GM19025 (cell line): Measurements from ENCODE around the gene ZNF318.
"Not testable (repeated sequence)": the region's sequence is repeated elsewhere in the genome, so short reads cannot be mapped to it uniquely, and the experiment has no call there.

Experiments
- ATAC-seq: cut with Tn5 transposase; IDR thresholded peaks from one replicate; pipeline ENCODE4 v1.9.1; 2021; ENCODE audit warnings: mild to moderate bottlenecking, low read depth, moderate library complexity; ENCODE audit not compliant: unreplicated experiment

The ZNF318 gene

DNA sequence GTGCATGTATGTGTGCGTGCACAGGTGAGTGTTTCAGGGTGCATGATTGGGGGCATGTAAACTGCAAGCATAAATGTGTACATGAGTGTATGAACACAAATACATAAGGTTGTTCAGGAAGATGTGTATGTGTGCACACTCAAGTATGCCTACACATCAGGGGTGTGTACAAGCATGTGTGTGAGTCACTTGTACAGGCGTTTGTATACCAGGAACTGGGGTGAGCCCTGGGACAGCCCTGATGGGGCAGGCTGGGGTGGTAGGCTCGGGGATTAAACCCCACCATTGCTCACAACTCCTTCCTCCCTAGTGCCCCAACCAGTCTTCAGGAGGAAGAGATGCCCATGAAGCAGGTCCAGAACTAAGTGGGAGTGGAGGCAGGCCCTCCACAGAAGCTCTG, 65.1 kb downstream of the ZNF318 start:
- ATAC-seq: no peak

DNA sequence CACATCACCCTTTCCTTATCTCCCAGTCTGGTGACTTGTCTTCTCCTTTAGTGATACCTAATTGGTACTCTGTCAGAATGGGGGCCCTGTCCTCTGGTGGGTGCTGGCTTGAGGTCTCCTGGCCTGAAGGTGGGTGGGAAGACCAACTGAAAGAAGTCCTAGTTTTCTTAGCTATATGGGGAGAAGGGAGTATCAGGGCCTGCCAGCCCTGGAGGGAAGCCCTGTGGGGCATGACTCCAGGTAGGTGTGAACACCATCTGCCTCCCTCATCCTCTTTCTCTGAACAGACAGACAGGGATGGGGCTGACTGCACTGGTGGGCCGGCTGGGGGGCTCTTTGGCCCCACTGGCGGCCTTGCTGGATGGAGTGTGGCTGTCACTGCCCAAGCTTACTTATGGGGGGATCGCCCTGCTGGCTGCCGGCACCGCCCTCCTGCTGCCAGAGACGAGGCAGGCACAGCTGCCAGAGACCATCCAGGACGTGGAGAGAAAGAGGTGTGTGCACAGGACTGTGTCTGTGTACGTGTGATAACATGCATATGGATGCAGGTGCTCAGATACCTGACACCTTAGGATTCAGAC, 65.6 kb downstream of the ZNF318 start:
- ATAC-seq: no peak

DNA sequence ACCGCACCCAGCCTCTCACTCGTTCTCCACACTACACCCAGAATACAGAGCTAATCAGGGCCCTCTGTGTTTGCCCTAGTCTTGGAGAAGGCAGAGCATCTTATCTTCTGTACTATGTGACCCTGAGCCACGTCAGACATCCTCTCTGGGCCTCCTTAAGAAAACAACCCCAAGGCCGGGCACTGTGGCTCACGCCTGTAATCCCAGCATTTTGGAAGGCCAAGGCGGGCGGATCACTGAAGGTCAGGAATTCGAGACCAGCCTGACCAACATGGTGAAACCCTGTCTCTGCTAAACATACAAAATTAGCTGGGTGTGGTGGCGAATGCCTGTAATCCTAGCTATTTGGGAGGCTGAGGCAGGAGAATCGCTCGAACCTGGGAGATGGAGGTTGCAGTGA, 66.4 kb downstream of the ZNF318 start:
- not testable (repeated sequence) for ATAC-seq

DNA sequence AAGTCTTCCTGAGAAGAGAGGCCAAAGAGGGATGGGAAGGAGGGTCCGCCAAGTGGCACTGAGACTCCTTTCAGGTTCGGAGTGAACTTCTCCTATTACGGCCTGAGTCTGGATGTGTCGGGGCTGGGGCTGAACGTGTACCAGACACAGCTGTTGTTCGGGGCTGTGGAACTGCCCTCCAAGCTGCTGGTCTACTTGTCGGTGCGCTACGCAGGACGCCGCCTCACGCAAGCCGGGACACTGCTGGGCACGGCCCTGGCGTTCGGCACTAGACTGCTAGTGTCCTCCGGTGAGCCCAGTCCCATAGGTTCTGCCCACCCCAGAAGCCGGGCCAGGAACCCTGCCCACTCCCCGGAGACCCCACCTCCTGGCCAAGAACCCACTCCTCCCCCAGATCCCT, 67.3 kb downstream of the ZNF318 start:
- ATAC-seq: no peak

DNA sequence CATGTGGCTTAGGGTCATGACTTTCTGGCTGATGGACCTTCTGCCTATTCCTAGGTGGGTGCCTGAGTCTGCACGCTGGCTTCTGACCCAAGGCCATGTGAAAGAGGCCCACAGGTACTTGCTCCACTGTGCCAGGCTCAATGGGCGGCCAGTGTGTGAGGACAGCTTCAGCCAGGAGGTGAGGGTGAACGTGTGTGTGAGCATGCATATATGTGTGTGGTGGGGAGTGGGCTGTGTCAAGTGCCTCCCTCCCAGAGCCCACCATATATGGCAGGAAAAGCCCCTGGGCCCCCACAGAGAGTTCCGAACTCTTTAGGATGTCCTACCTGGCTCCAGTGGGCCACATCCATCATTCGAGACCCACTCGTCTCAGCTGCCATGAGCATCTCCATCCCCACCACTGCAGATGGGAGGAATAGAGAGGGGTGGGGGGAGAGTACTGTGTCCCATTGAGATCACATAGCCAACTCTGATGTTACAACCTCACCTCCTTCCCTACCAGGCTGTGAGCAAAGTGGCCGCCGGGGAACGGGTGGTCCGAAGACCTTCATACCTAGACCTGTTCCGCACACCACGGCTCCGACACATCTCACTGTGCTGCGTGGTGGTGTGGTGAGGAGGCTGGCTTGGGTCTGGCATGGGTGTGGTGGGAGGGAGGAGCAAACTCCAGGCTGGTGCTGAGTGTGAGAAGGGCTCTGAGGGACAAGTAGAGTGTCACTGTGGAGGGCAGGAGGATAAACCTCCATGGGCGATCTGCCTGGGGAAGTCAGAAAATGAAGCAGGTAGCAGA, 68.2 kb downstream of the ZNF318 start:
- no peak for ATAC-seq

DNA sequence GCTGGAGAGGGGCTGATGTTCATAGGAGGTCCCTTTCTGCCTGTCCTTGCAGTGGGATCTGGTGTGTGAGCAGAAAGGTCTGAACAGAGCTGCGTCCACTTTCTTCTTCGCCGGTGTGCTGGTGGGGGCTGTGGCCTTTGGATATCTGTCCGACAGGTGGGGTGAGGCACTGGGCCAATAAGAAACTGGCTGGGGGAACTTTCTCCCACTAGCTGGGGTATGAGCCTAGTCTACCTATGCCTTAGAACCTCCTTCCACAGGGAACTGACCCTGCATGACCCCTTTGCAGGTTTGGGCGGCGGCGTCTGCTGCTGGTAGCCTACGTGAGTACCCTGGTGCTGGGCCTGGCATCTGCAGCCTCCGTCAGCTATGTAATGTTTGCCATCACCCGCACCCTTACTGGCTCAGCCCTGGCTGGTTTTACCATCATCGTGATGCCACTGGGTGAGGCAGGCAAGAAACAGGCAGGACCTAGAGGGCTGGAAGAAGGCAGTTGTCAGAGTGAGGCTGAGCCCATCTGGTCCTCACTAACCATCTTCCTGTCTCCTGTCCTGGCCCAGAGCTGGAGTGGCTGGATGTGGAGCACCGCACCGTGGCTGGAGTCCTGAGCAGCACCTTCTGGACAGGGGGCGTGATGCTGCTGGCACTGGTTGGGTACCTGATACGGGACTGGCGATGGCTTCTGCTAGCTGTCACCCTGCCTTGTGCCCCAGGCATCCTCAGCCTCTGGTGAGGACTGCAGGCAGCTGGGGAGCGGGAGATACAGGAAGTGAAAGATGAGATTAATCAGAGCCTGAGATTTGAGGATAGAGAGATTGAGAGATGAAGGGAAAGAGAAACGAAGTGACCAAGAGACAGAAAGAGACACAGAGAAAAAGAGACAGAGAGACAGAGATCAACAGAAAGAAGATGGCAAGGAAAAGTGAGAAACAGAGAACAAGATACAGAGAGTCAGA, 69.8 kb downstream of the ZNF318 start:
- ATAC-seq: no peak

DNA sequence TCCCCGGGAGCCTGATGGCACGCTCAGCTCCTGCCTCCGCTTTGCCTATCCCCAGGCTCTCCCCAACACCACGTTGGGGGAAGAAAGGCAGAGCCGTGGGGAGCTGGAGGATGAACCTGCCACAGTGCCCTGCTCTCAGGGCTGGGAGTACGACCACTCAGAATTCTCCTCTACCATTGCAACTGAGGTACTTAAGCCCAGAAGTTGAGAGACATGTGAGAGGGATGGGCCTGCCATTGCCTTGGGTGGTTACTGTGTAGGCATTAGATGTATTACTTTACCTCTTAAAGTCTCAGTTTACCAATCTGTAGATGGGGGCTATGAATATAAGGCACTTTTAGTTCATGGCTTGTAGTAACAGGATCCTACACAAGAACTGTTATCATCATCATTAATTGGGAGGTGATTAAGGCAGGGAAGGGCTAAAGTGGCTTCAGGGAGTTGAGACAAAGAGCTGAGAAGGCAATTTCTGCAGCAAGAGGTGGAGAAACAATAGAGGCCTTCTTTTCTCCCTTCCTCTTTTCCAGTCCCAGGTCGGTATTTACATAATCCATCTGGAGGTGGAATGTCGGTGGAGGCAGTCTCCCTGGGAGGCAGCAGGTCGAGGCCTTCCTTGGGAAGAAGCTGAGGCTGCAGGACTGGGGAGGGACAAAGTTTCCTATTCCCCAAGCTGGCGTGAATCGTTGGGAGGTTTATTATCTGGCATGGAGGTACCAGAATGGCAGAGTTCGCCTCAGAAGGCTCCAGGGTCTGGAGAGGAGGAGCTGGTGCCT, 70.7 kb downstream of the ZNF318 start:
- no peak for ATAC-seq

DNA sequence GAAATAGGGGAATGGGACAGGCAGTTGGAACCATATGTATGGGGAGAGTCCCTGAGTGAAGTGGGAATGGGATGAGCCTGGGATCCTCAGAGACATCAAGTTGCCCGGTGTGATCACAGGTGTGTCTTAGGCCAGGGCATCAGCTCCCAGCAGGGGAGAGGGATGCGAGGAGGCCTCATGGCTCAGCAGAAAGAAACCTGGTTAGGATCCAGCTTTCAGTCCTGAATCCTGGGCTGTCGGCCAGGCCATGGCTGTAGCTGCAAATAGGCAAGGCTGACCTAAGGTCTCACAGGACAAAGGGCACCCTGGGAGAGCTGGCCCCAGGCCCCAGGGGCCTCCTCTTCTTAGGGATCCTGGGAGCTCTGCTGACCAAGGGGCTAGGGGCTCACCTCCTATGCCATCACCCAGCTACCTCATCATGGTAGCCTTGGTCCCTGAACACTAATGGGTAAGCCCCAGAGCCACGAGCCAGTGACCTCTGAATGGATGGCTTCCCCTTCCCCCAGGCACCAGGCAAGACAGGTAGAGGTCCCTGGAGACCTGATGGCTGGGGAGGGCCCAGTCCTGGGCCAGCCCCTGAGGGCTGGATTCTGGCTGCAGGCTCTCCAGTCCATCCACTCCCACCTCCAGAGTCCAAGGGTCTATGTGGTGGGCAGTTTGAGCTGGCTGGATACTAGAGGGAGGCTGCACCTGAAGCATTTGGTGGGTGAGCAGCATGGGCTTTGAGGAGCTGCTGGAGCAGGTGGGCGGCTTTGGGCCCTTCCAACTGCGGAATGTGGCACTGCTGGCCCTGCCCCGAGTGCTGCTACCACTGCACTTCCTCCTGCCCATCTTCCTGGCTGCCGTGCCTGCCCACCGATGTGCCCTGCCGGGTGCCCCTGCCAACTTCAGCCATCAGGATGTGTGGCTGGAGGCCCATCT, 71.5 kb downstream of the ZNF318 start, which contains the start of gene SLC22A7:
TSS of gene SLC22A7 (plus strand) at position 617 of the 921 bp plus-strand sequence. CDS start at position 716, 99 bp downstream.
- ATAC-seq: no peak

DNA sequence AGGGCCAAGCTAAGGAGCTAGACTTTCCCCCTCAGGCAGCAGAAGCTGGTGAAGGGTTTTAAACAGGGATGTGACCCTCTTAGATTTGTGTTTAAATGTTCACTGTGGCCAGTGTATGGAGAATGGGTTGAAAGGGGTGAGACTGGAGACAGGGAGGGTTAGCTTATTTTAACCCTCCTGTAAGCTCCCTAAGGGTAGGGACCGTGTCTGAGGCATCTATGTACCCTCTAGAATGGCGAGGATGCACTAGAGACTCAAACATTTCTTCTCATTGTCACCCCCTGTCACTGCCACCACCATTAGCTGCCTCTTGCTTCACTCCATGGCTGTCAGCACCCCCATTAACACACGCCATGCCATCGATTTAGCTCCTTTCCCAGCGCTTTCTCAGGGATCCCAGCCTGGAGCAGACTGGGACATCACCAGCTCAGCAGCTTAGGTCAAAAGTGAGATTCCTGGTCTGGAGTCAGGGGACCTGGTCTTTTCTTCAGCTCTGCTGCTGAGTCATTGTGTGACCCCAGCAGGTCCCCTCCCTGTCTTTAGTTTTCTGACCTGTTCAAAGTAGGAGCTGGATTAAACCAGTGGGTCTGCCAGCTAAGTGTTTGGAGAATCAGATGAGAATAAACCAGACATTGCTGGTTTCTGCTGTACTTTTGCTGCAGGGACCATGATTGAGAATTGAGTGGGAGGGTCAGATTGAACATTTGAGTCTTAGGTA, 72.5 kb downstream of the ZNF318 start:
- ATAC-seq: no peak

DNA sequence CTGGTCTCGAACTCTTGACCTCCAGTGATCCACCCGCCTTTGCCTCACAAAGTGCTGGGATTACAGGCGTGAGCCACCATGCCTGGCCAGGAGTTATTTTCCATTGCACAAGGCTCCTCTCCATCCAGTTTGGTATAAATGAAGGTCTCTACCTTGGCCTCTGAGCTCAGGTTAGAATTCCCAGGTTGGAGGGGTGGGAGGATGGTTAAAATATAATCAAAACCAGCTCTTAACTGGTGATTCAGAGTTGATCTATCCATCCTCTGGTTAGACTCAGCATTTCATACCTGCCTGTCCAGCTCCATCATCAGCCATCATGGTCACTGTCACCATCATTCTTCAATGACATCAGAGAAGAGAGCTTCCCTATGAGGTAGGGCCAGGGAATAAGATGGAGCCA, 74.0 kb downstream of the ZNF318 start:
- ATAC-seq: no peak

DNA sequence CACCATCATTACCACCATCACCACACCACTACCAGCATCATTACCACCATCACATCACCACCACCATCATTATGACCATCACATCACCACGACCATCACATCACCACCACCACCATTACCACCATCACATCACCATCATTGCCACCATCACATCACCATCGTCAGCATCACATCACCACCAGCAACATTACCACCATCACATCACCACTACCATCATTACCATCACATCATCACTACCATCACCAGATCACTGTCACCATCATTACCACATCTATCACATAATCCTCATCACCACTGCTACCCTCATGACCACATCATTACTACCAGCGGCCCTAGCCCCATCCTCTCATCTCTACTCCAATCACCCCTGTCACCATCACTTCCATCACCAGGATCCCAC, 74.9 kb downstream of the ZNF318 start:
- ATAC-seq: no peak

DNA sequence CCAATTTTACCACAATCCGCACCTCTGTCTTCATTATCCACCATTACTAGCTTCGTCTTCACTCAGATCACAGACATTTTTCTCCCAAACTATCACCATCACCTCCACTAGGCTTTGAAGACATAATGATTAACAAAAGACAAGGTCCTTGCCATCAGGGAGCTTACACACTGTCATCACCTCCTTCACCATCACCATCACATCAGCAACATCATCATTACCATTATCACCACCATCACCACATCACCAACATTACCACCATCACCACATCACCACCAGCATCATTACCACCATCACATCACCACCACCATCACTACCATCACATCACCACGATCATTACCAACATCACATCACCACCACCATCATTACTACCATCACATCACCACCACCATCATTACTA, 75.7 kb downstream of the ZNF318 start:
- no peak for ATAC-seq

DNA sequence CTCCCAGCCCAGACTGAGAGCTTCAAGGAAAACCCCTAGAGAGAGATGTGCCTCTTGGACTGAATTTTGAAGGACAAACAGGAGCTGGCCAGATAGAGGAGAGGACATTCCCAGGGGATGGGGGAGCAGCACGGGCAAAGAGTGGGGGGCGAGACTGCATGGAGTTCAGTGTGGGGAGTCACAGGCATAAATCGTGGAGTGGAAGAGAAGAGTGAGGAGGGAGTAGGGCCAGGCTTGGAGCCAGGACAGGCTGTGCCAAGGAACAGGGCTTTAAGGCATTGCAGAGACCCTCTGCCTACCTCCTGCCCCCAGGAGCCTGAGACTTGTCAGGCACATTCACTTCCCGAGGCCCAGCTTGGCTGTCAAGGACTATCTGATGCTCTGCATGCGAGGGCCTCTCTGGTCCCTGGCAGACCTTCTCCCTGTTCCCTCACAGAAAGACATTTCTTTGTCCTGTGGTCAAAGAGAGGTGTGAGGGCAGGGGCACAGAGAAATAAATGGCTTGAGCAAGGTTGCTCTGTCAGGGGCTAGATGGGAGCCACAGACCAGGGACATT, 76.6 kb downstream of the ZNF318 start:
- no peak for ATAC-seq

DNA sequence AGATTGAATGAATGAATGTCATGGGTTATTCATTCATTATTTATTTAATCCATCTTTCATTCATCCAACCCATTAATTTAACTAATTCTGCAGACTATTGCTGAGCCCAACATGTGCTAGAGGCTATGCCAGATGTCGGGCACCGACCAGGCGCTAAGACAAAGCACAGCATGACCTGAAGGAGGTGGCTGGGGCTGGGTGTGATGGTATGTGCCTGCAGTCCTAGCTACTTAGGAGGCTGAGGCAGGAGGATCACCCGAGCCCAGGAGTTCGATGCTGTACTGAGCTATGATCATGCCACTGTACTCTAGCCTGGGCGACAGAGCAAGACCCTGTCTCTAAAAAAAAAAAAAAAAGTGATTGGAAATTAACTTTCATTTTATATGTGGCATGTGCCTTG, 77.1 kb downstream of the ZNF318 start:
- no peak for ATAC-seq

DNA sequence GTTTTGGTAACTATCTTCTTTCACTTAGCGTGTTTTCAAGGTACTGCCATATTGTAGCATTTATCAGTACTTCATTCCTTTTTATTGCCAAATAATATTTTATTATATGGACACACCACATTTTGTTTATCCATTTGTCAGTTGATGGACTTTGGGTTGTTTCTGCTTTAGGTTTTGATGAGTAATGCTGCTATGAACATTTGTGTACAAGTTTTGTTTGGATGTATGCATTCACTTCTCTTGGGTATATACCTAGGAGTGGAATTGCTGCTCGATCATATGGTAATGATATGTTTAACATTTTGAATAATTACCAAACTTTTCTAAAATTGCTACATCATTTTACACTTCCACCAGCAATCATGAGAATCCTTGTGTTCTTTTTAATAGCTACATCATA, 77.7 kb downstream of the ZNF318 start:
- ATAC-seq: no peak

DNA sequence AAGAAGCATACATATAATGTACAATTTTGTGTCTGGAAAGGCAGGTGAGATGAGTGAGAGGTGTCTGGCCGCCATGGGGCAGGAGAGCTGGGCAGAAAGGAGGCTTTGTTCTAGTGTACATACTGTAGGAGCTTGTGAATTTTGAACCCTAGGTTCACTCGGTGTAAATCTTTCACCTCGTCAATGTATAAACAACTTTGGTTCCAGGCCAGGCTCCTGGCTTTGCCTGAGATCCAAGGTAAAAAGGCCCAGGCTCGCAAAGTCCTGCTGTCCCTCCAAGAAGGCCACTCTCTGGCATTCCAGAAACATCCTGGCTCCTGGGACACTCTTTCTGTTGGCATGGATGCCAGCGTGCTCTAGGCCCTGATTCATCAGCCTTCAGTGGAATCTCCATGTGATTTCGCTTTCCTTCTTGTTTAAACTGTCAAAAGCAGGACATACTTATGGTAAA, 78.5 kb downstream of the ZNF318 start:
- no peak for ATAC-seq

DNA sequence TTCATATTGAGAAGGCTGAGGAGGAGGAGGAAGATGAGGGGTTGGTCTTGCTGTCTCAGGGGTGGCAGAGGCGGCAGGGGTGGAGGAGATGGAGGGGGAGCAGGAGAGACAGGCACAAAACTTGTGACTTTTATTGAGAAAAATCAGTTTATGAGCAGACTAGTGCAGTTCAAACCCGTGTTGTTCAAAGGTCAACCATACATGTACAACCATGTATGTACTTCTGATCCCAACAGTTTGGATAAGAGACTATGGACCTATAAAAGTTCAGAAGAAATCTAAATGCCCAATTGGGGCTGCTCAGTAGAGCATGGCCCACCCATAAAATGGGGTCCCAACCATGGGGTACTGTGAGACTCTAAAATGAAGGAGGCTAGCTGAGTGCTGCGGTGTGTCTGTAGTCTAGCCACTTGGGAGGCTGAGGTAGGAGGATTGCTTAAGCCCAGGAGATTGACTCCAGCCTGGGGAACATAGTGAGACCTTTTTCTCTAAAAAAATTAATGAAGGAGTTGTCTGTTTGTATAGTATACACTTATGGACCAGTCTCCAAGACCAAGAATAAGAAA, 79.0 kb downstream of the ZNF318 start:
- ATAC-seq: no peak
